Islet of Langerhans (tissue), 1 donor: ENCODE data around the gene ARMS2.

Experiments
- FAIRE-seq: peaks from one replicate; lab custom pipeline; 2011; peaks lifted over from hg19 to GRCh38; lab: Jason Lieb, UNC

Gene ARMS2

GRCh38 chr10:122494833-122495232, 40.4 kb downstream of the ARMS2 start:
- no peak for FAIRE-seq

GRCh38 chr10:122495406-122496340, 41.2 kb downstream of the ARMS2 start:
- no peak for FAIRE-seq

- no peak for FAIRE-seq
These were observed 42.8 kb downstream of the ARMS2 start for GRCh38 chr10:122497241-122497640.

- FAIRE-seq, result no peak
These were observed 44.1 kb downstream of the ARMS2 start for GRCh38 chr10:122498521-122498920.

DNA sequence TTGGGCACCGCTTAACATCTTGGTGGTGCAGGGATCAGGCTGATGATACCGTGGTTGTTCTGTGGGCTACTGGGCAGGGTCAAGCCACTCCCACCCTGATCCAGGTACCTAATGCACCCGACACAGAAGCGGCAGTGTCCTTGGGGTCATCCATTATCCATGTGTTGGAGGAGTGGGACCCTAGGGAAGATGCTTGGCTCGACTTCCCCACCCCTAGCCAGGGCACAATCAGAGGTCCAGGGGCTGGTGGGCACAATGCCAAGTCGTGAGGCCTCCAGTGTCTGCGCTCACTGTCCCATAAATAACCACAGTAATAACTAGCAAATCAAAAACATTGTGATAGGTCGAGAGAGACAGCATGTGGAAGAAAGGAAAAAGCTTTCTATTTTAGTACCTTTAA, 44.6 kb downstream of the ARMS2 start:
- no peak for FAIRE-seq

GRCh38 chr10:122499491-122499941, 45.1 kb downstream of the ARMS2 start:
- FAIRE-seq, result no peak

DNA sequence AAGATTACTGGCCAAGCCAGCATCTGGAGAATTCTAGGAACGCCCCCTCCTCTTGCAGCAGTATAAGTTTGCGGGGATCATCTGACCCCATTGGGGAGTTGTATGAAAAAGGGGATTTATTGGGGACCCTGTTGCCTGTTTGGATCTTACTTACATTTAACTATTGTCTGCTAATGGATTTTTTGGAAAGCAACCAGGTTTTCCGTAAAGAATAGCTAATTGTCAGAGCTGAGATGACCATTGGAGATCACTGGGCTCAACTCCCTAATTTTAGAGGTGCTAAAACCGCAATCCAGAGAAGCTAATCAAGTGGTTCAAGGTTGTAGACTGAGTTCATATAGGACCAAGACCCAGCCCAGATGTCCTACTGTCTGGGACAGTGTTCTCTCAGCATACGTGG, 45.7 kb downstream of the ARMS2 start:
- FAIRE-seq, result no peak

- no peak for FAIRE-seq
These were observed 46.3 kb downstream of the ARMS2 start for GRCh38 chr10:122500726-122501125.

DNA sequence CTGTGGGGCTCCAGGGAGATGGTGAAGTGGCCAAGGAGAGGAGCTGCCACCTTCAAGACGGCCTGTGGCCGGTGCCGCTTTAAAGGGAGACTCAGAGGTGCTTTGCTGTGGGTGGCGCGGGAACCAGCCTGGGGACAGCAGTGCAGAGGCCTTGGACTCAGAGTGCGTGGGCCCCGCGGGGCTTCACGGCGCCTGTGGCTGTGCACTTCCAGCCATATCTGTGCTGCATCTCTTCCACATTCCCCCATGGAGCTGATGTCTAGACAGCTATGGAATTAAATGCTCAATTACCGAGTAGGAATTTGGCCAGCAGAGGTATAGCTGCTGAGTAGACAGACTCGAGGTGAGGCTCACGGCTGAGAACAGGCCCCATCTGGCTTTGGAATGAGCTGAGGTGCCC, 48.6 kb downstream of the ARMS2 start:
- no peak for FAIRE-seq

DNA sequence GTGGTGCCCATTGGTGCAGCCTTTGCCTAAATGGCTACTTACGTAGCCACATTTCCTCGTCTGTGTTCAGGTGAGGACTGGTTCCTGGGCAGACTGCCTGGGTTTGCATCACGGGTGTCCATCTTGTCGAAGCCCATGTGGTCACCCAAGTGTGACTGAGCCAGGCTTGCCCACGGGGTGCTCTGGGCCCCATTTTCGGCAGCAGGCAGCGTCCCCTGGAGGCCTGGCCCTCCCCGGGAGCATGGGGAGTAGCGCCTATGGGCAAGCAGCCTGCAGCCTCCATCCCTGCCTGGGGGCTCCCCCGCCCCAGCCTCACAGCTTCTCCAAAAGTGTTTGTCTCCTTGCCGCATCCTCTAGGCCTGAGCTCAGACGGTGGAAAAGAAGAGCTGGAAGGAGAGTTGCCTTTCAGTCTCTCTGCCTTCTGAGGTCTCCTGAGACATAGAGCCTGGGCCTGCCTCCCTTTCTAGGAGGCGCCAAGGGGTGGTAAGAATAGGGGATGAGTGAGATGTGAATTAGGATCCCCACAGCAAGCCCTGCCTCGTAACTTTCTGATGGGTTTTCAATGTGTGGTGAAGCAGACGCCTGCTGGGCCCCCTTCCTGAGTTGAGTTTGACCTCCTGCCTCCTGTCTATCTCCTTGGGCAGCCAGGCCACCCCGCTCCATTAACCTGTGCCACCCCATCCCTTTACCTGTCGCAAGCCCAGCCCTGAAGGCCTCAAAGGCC, 49.6 kb downstream of the ARMS2 start:
- no peak for FAIRE-seq

GRCh38 chr10:122504610-122504950, 50.1 kb downstream of the ARMS2 start:
- FAIRE-seq, result no peak

- no peak for FAIRE-seq
These were observed 50.6 kb downstream of the ARMS2 start for GRCh38 chr10:122505011-122505410.

DNA sequence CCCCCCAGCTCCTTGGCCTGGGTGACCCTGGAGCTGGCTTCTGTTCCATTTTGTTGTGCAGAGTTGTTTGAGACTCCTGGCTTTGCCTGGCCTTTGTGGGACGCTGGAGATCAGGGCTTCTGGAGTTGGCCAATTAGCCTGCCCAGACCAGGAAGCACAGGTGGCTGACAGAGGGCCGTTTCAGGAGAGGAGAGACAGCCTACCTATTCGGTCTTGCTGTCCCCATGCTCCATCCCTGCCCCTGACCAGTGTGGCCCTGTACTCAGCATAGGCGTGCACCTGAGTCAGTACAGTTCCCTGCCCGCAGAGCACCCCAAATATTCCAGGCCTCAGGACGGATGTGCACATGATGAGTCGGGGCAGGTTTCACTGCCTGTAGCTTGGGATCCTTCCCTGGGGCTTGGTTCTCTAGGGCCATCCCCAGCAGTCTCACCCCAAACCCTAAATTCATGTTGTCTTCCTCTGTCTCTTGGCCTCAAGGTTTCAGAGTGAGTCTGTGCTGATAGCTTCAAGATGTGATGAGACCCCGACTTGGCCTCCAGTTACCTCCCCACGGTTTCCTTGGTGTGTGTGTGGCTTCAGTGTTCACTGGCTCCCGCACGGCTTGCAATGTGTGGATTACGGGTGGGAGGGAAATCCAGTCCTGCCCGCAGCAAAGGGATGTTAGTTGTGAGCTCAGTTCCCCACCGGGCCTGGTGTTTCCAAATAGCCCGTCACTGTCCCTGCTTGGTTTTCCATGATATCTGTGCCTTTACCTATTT, 51.6 kb downstream of the ARMS2 start:
- FAIRE-seq, result no peak
